GM19240 (cell line): Measurements from ENCODE around the gene FOXRED1.
"Not testable (repeated sequence)": the region's sequence is repeated elsewhere in the genome, so short reads cannot be mapped to it uniquely, and the experiment has no call there.

Experiments
- DNase-seq: peaks from one replicate; pipeline ENCODE4 v3.0.0; 2011; ENCODE audit warnings: low spot score; ENCODE audit not compliant: insufficient read length

Gene FOXRED1

DNA sequence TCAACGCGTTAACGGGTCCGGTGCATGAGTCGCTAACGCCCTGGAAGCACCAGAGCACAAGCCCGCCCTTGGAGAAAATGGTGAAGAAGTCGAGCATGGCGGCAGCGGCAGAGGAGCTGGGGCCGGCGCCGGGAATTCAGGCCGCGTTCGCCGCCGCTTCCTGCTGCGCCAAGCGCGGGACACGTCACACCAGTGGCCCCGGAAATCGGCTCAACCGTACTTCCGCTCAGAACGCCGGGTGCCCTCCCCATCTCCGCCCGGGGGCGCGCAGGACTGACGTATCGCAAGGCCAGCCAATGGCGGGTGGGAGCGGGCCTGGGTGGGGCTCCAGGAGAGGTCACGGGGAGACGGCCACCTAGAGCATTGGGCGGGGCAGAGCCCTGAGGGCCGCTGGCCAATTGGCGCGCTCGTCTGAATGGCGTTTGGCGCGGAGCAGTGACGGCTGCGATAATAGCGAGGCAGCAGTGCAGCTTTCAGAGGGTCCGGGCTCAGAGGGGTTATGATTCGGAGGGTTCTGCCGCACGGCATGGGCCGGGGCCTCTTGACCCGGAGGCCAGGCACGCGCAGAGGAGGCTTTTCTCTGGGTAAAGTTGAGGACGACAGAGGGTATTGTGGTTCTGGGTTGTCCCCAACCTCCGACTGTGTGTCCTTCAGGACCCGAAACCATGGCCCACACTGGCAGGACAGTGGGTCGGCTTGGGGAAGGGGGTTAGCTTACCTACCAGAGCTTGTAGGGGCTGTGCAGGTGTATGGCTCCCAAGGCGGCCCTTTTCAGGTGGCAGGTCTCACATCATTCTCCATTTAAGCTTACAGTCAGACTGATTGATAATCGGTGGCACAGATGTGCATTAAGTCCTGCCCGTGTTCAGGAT lies at the start of gene FOXRED1, which contains the start of gene SRPRA:
FOXRED1 (plus strand) TSS at position 447 of the 872 bp plus-strand sequence; CDS start at position 500, 53 bp downstream.
SRPRA (minus strand) TSS at position 188 of the 872 bp plus-strand sequence; CDS start at position 97, 91 bp downstream.
- DNase-seq, result peak; percentile 100

DNA sequence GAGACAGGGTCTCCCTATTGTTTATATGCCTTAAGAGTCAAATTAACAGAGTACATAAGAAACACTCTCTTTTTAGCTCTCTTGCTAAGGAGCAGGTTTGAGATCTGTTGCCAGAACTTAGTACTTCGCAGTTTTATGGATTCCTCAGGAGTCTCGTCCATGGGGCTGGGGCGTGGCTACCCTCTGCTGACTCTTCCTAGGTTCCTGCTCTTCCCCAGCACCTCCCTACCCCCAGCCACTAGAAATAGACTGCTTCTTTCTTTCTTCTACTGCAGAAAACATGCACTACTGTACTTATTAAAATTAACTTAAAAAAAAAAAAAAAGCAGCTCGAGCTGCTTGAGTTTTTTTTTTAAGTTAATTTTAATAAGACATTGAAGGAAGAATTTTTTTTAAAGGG lies 49.4 kb upstream of the FOXRED1 start:
- DNase-seq, result no peak

- no peak for DNase-seq
Observed at GRCh38 chr11:126224647-126225294, 44.2 kb upstream of the FOXRED1 start.

- DNase-seq, result no peak
Observed at GRCh38 chr11:126225295-126225665, 43.7 kb upstream of the FOXRED1 start.

GRCh38 chr11:126226334-126227084 lies 42.4 kb upstream of the FOXRED1 start:
- no peak for DNase-seq

GRCh38 chr11:126229858-126230540 lies 39.0 kb upstream of the FOXRED1 start:
- no peak for DNase-seq

DNA sequence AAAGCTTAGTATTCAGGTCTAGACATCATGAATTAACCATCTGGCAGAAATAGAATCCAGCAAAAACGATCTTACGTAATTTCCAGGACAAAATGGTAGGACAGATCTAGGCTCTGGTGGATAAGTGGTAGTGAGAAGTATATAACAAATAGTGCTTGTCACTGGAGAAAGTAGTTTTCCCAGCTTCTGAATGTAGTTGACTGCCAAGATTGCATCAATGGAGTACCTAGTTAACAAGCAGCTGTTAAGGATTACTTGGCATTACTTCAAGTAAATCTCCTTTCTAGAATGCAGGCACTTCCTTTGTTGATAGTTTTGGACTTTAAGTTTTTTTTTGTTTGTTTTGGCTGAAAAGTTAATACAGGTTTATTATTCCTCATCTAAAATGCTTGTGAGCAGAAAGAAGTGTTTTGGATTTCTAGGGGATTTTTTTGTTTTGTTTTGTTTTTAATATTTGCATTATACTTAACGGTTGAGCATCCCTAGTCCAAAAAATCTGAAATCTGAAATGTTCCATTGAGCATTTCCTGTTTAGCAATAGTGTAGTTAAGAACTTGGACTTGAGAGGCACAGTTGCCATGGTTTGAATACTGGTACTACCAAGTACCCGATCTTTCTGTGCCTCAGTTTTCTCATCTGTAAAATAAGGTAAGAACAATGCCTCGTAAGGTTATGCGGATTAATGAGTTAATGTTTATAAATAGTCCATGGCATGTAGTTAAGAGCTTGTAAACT lies 37.1 kb upstream of the FOXRED1 start:
- DNase-seq, result no peak

- DNase-seq, result no peak
Observed at GRCh38 chr11:126232683-126233082, 36.3 kb upstream of the FOXRED1 start.

DNA sequence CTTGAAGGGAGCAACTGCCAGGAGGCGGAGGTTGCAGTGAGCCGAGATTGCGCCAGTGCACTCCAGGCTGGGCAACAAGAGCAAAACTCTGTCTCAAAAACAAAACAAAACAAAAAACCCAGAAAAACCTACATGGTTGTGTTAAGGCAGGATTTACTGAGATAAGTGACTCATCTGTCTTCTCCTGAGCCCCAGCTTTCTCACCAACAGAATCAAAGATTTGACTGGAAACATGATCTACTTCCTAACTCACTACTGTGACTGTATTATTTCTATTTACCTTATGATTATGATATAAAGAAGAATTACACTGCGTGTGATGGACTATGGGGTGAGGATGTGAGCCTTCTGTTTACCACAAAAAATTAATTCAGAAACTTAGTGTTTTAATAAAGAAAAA lies 35.6 kb upstream of the FOXRED1 start:
- DNase-seq, result no peak

- DNase-seq, result no peak
Observed at GRCh38 chr11:126246636-126247035, 22.3 kb upstream of the FOXRED1 start.

GRCh38 chr11:126253265-126253664 lies 15.7 kb upstream of the FOXRED1 start:
- no peak for DNase-seq

DNA sequence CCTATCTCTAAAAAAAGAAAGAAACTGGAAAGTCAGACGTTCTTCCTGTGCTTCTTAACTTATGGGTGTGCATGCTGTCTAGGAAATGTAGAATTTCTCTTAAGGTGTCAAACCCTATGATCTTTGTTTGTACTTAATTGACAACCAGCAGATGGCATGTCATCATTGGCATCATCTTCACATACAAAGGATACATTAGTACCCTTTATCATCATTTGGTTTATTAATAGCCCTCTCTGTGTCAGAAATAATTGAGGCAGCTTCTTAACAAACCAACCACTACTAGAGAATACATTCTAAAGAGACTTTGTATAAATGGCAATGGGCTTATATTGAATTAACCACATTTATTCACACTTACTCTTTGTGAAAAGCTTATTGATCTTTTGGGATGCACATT lies 14.1 kb upstream of the FOXRED1 start:
- no peak for DNase-seq

DNA sequence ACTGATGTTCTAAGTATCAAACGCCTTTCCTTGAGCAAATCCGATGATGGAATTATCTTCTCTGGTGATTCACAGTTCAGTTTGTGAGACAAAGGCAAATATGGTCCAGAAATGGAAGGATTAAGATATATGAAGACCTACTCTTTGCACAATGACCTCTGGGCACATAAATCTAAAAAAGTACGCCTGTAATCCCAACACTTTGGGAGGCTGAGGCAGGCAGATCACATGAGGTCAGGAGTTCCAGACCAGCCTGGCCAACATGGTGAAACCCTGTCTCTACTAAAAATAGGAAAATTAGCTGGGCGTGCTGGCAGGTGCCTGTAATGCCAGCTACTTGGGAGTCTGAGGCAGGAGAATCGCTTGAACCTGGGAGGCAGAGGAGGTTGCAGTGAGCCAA lies 13.4 kb upstream of the FOXRED1 start:
- DNase-seq, result not testable (repeated sequence)

DNA sequence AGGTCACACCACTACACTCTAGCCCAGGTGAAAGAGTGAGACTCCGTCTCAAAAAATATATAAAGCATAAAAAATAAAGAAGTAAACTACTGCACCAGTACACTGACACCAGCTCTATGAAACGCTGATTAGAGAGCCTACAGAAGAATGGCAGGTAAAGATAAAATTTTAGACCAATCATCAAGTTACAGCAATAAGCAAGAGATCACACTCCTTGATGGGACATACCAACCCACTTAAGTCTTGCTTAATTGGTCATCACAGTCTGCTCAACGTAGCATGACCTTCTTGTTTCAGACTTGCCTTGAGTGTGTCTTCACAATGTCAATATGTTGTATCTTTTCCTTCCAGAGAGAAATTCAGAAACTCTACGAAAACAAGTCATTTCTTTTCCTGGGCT lies 12.7 kb upstream of the FOXRED1 start:
- DNase-seq, result no peak

DNA sequence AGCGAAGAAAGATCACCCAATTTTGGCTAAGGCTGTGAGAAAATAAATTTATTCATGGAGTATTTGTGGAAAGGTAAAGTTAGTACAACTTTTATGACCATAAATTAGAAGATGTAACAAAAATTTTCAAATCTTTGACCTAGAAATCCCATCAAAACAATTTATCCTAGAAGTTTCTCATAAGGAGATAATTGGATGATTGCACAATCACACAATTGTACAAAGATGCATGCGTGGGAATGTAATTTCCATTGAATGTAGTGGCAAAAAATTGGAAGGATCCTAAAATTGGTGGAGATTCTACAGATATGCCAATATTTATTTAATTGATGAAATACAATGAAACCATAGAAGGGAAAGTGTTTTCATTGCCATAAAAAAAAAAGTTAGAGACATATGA lies 11.8 kb upstream of the FOXRED1 start:
- DNase-seq, result no peak

DNA sequence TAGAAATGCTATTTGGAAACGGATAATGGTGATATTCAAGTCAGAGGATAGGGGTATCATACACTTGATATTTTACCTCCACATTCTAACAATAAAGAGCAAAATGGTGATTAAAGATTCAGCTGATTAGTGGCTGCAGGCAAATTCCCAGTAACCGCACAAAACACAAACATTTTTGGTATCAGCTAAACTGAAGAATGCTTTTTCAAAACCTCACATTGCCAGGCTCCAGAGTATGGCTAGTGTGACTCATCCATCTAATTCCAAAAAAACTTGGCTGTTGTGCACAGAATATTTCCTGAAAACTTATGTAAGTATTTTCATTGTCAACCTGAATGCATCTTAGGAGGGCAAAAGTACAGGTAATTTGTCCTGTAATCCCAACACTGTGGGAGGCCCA lies 11.2 kb upstream of the FOXRED1 start:
- no peak for DNase-seq

DNA sequence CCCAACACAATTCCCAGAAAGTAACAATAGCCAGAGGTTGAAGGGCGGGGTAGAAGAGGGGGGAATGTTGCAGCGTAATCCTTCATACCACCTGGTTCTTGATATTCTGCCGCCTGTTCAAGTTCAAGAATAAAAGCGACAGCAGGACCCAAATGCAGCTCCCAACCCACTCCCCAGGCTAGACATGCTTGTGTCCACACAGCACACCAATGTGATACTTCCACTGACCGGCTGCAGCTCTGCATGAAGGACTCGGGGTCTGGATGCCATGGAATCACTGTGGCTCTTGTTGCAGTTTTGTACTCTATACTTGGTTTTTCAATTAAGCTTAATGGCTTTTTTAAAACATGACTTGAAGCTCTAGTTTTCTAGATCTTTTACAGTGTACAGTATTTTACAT lies 6.7 kb upstream of the FOXRED1 start:
- DNase-seq, result no peak

- DNase-seq, result no peak
Observed at GRCh38 chr11:126263489-126263888, 5.5 kb upstream of the FOXRED1 start.

GRCh38 chr11:126265811-126266210 lies 3.1 kb upstream of the FOXRED1 start:
- DNase-seq, result no peak

- no peak for DNase-seq
Observed at GRCh38 chr11:126267650-126268049, 1.3 kb upstream of the FOXRED1 start.

GRCh38 chr11:126268361-126268707 lies 620 bp upstream of the FOXRED1 start:
- no peak for DNase-seq
